ENCODE results near the gene VPS37C. TPM values are rescaled to one million over a fixed set of nuclear protein-coding genes. Genes with fewer than 3 reads are reported as not detected.

VPS37C gene
- total and polyA plus RNA-seq, 10 of the 15 experiments (the other 5 are each of a cell fraction or from before 2014, with no cell fraction given), result 0.39 to 16.5 (median 7.8) TPM

GRCh38 chr11:61116426-61117167, 44.6 kb downstream of the VPS37C start:
- FAIRE-seq (peak; percentile 83), ATAC-seq (no peak), DNase-seq (ENCODE audit: low read depth, low spot score) (no peak)
- Histone ChIP-seq H3K27ac (ENCODE audit: control insufficient read depth, insufficient read depth) (no peak overlapping the region), H4K20me1 (ENCODE audit: control insufficient read depth, insufficient read depth) (no peaks in the 10 kb centered on the region), H3K4me2 (ENCODE audit: control insufficient read depth, insufficient read depth) (no peak overlapping the region), H3K4me1 (ENCODE audit: control insufficient read depth, insufficient read depth, low read length) (peaks cover 9% of the 10 kb centered on the region), H3K9me3 (replicated peaks; ENCODE audit: control insufficient read depth, insufficient read depth, low read length) (no peaks in the 10 kb centered on the region), H3K27me3 (replicated peaks in 1 of 2; ENCODE audit: control insufficient read depth in 2 of 2, insufficient read depth in 2 of 2, low read length in 1 of 2) (no peaks in the 10 kb centered on the region), H3K9ac (ENCODE audit: control insufficient read depth, insufficient read depth, low read length) (no peak overlapping the region), H2AFZ (ENCODE audit: control insufficient read depth, low read depth, low read length) (no peak overlapping the region), H3K36me3 (ENCODE audit: control insufficient read depth in 2 of 2, insufficient read depth in 2 of 2, low read length in 1 of 2) (no peaks in the 10 kb centered on the region), H3K4me3 (no peak overlapping the region), H3K79me2 (ENCODE audit: control insufficient read depth, insufficient read depth, low read length) (no peaks in the 10 kb centered on the region)
- BruUV-seq (replicated peaks), result no TSS peak
- ChIA-PET POLR2A (no interaction called here), CTCF (interaction anchor here (0.7 to 2.9 kb wide), 2 partner anchors 147 to 342 kb away, joined by 3 to 9 read pairs; no protein-coding TSS in a partner anchor), SMC1A (ENCODE audit: uncharacterized antibody, unreplicated experiment) (no interaction called here), RAD21 (ENCODE audit: unreplicated experiment) (interaction anchor here (0.9 kb wide), 1 partner anchor 9 kb away, joined by 3 read pairs; no protein-coding TSS in a partner anchor)
- intact Hi-C loops (cut with micrococcal nuclease; ENCODE audit: unreplicated experiment), result no loop called here
- 68% methylated on average over 7 of the region's 7 CpGs for WGBS (ENCODE audit: insufficient coverage, insufficient replicate concordance, low lambda C conversion rate, missing lambda C conversion rate)
- TF ChIP-seq LARP7 (IDR thresholded peaks at IDR 0.05) (no peak), PAX5 (IDR thresholded peaks at IDR 0.05; ENCODE audit: borderline replicate concordance, low read depth, low read length) (0 out of 2 replicates have a peak, but pooled peaks have one; percentile 11), RUNX3 (IDR thresholded peaks at IDR 0.05; ENCODE audit: low read length) (0 out of 2 replicates have a peak, but pooled peaks have one; percentile 4), NR2C2 (IDR thresholded peaks at IDR 0.05; ENCODE audit: borderline replicate concordance, control insufficient read depth, insufficient read length, low read depth) (peak; percentile 48), TCF3 (IDR thresholded peaks at IDR 0.05; ENCODE audit: borderline replicate concordance, insufficient read depth, low read depth, low read length) (no peak), SIN3A (IDR thresholded peaks at IDR 0.05; ENCODE audit: low read depth, low read length) (no peak)
- in situ Hi-C loops (cut with MboI), result no loop called here

All from GM12878 (cell line).